Measurements from ENCODE around the gene ZDHHC13.

GRCh38 chr11:19160847-19161246 lies 43.9 kb downstream of the ZDHHC13 start:
- no peak for TF ChIP-seq CTCF (IDR thresholded peaks at IDR 0.05)
- no peak for TF ChIP-seq IRF3 (IDR thresholded peaks at IDR 0.05; ENCODE audit: low read depth, low read length)
- no peak for TF ChIP-seq POLR2AphosphoS5 (IDR thresholded peaks at IDR 0.05; ENCODE audit: low read depth, low read length)
- no peak for TF ChIP-seq EP300 (IDR thresholded peaks at IDR 0.05; ENCODE audit: borderline replicate concordance in 1 of 2, low read depth in 1 of 2, low read length in 1 of 2)
- TF ChIP-seq FOXM1 (IDR thresholded peaks at IDR 0.05; ENCODE audit: low read depth): no peak
- no peak for TF ChIP-seq GABPA (IDR thresholded peaks at IDR 0.05; ENCODE audit: low read depth)
- no peak for TF ChIP-seq REST (IDR thresholded peaks at IDR 0.05; ENCODE audit: low read depth, low read length)
- TF ChIP-seq SIN3A (IDR thresholded peaks at IDR 0.05; ENCODE audit: borderline replicate concordance, low read depth, low read length): no peak
- peak; percentile 32 for TF ChIP-seq RAD21 (IDR thresholded peaks at IDR 0.05; ENCODE audit: low read length)
- TF ChIP-seq EZH2phosphoT487 (IDR thresholded peaks at IDR 0.05; ENCODE audit: borderline replicate concordance, low read depth): no peak
- no peak for TF ChIP-seq CHD2 (IDR thresholded peaks at IDR 0.05; ENCODE audit: low read length, partially characterized antibody)
- no peak for TF ChIP-seq TEAD4 (IDR thresholded peaks at IDR 0.05; ENCODE audit: borderline replicate concordance, insufficient read depth)
- no peak for TF ChIP-seq FOSL2 (IDR thresholded peaks at IDR 0.05; ENCODE audit: borderline replicate concordance, low read depth)
- TF ChIP-seq SMC3 (IDR thresholded peaks at IDR 0.05; ENCODE audit: low read depth, low read length): no peak
